Measurements from ENCODE around the gene TTC39C. TPM values are rescaled to one million over a fixed set of nuclear protein-coding genes. Genes with fewer than 3 reads are reported as not detected.

The TTC39C gene
- 28.8 and 31.8 TPM in 2 replicates for total RNA-seq

GRCh38 chr18:24014062-24014985 is at the start of gene TTC39C:
Gene TTC39C, plus strand, starts transcription at chr18:24014754. Its CDS starts 118 bp downstream, at chr18:24014872.
- H3K4me3 Mint-ChIP-seq = peak within 1 kb of the TSS; percentile 92
- H3K27ac Mint-ChIP-seq = peak within 1 kb of the TSS; percentile 86
- intact Hi-C loops (cut with micrococcal nuclease) = loop anchor here (1.0 to 10.0 kb wide), 4 partner anchors 41 to 940 kb away; no protein-coding TSS in a partner anchor
- H3K4me1 Mint-ChIP-seq (ENCODE audit: low read depth) = peaks cover 77% of the 10 kb centered on the region
- no peaks in the 10 kb centered on the region for H3K27me3 Mint-ChIP-seq (ENCODE audit: insufficient read depth)
- peaks cover 7% of the 10 kb centered on the region for H3K36me3 Mint-ChIP-seq (ENCODE audit: low read depth)
- no peaks in the 10 kb centered on the region for H3K9me3 Mint-ChIP-seq
- peak; percentile 79 for DNase-seq (ENCODE audit: low spot score)

GRCh38 chr18:23966909-23967308 is 47.6 kb upstream of the TTC39C start:
- intact Hi-C loops (cut with micrococcal nuclease) = no loop called here
- Mint-ChIP-seq H3K4me1 (ENCODE audit: low read depth) (peaks cover 59% of the 10 kb centered on the region), H3K27me3 (ENCODE audit: insufficient read depth) (peaks cover 2% of the 10 kb centered on the region), H3K4me3 (no peak overlapping the region), H3K27ac (no peak overlapping the region), H3K9me3 (no peaks in the 10 kb centered on the region), H3K36me3 (ENCODE audit: low read depth) (no peaks in the 10 kb centered on the region)
- DNase-seq (ENCODE audit: low spot score) = no peak

- Mint-ChIP-seq H3K4me1 (ENCODE audit: low read depth) (peaks cover 64% of the 10 kb centered on the region), H3K4me3 (no peak overlapping the region), H3K9me3 (no peaks in the 10 kb centered on the region), H3K27me3 (ENCODE audit: insufficient read depth) (peaks cover 2% of the 10 kb centered on the region), H3K27ac (no peak overlapping the region), H3K36me3 (ENCODE audit: low read depth) (no peaks in the 10 kb centered on the region)
- intact Hi-C loops (cut with micrococcal nuclease) = no loop called here
- DNase-seq (ENCODE audit: low spot score) = no peak
These were observed 47.0 kb upstream of the TTC39C start for GRCh38 chr18:23967321-23968089.

GRCh38 chr18:23968638-23969604 is 45.6 kb upstream of the TTC39C start:
- Mint-ChIP-seq H3K27me3 (ENCODE audit: insufficient read depth) (peaks cover 1% of the 10 kb centered on the region), H3K36me3 (ENCODE audit: low read depth) (no peaks in the 10 kb centered on the region), H3K27ac (no peak overlapping the region), H3K9me3 (no peaks in the 10 kb centered on the region), H3K4me3 (no peak overlapping the region), H3K4me1 (ENCODE audit: low read depth) (peaks cover 68% of the 10 kb centered on the region)
- no peak for DNase-seq (ENCODE audit: low spot score)
- intact Hi-C loops (cut with micrococcal nuclease) = no loop called here

GRCh38 chr18:23969664-23970063 is 44.9 kb upstream of the TTC39C start:
- no peaks in the 10 kb centered on the region for H3K36me3 Mint-ChIP-seq (ENCODE audit: low read depth)
- H3K27me3 Mint-ChIP-seq (ENCODE audit: insufficient read depth) = peaks cover under 1% of the 10 kb centered on the region
- no peak overlapping the region for H3K27ac Mint-ChIP-seq
- no peak overlapping the region for H3K4me3 Mint-ChIP-seq
- H3K4me1 Mint-ChIP-seq (ENCODE audit: low read depth) = peaks cover 62% of the 10 kb centered on the region
- DNase-seq (ENCODE audit: low spot score) = no peak
- intact Hi-C loops (cut with micrococcal nuclease) = no loop called here
- H3K9me3 Mint-ChIP-seq = no peaks in the 10 kb centered on the region

GRCh38 chr18:23970161-23971096 is 44.1 kb upstream of the TTC39C start:
- H3K36me3 Mint-ChIP-seq (ENCODE audit: low read depth) = no peaks in the 10 kb centered on the region
- peaks cover 56% of the 10 kb centered on the region for H3K4me1 Mint-ChIP-seq (ENCODE audit: low read depth)
- peak overlapping the region; percentile 15 for H3K27ac Mint-ChIP-seq
- peaks cover 5% of the 10 kb centered on the region for H3K27me3 Mint-ChIP-seq (ENCODE audit: insufficient read depth)
- H3K4me3 Mint-ChIP-seq = no peak overlapping the region
- DNase-seq (ENCODE audit: low spot score) = no peak
- no peaks in the 10 kb centered on the region for H3K9me3 Mint-ChIP-seq
- intact Hi-C loops (cut with micrococcal nuclease) = no loop called here

GRCh38 chr18:23971097-23971440 is 43.5 kb upstream of the TTC39C start:
- intact Hi-C loops (cut with micrococcal nuclease) = no loop called here
- Mint-ChIP-seq H3K36me3 (ENCODE audit: low read depth) (peaks cover under 1% of the 10 kb centered on the region), H3K9me3 (peaks cover 3% of the 10 kb centered on the region), H3K27me3 (ENCODE audit: insufficient read depth) (peaks cover 7% of the 10 kb centered on the region), H3K27ac (peak overlapping the region; percentile 15), H3K4me1 (ENCODE audit: low read depth) (peaks cover 53% of the 10 kb centered on the region), H3K4me3 (no peak overlapping the region)
- DNase-seq (ENCODE audit: low spot score) = no peak

- no peak overlapping the region for H3K4me3 Mint-ChIP-seq
- intact Hi-C loops (cut with micrococcal nuclease) = loop anchor here (1.0 to 2.0 kb wide), 6 partner anchors 15 to 83 kb away; no protein-coding TSS in a partner anchor
- no peak overlapping the region for H3K27ac Mint-ChIP-seq
- H3K9me3 Mint-ChIP-seq = peaks cover 9% of the 10 kb centered on the region
- peaks cover 14% of the 10 kb centered on the region for H3K27me3 Mint-ChIP-seq (ENCODE audit: insufficient read depth)
- DNase-seq (ENCODE audit: low spot score) = no peak
- H3K36me3 Mint-ChIP-seq (ENCODE audit: low read depth) = peaks cover 6% of the 10 kb centered on the region
- peaks cover 51% of the 10 kb centered on the region for H3K4me1 Mint-ChIP-seq (ENCODE audit: low read depth)
These were observed 42.8 kb upstream of the TTC39C start for GRCh38 chr18:23971666-23972230.

- Mint-ChIP-seq H3K27ac (no peak overlapping the region), H3K36me3 (ENCODE audit: low read depth) (peaks cover 9% of the 10 kb centered on the region), H3K4me1 (ENCODE audit: low read depth) (peaks cover 47% of the 10 kb centered on the region), H3K4me3 (no peak overlapping the region), H3K27me3 (ENCODE audit: insufficient read depth) (peaks cover 14% of the 10 kb centered on the region), H3K9me3 (peaks cover 16% of the 10 kb centered on the region)
- intact Hi-C loops (cut with micrococcal nuclease) = loop anchor here (1.0 to 2.0 kb wide), 6 partner anchors 14 to 82 kb away; no protein-coding TSS in a partner anchor
- DNase-seq (ENCODE audit: low spot score) = no peak
These were observed 42.1 kb upstream of the TTC39C start for GRCh38 chr18:23972453-23972852.

GRCh38 chr18:23977103-23977502 is 37.5 kb upstream of the TTC39C start:
- Mint-ChIP-seq H3K4me1 (ENCODE audit: low read depth) (peaks cover 19% of the 10 kb centered on the region), H3K36me3 (ENCODE audit: low read depth) (peaks cover 13% of the 10 kb centered on the region), H3K27me3 (ENCODE audit: insufficient read depth) (peaks cover 14% of the 10 kb centered on the region), H3K27ac (no peak overlapping the region), H3K4me3 (no peak overlapping the region), H3K9me3 (peaks cover 22% of the 10 kb centered on the region)
- no peak for DNase-seq (ENCODE audit: low spot score)
- intact Hi-C loops (cut with micrococcal nuclease) = no loop called here

- H3K27me3 Mint-ChIP-seq (ENCODE audit: insufficient read depth) = peaks cover 14% of the 10 kb centered on the region
- H3K4me3 Mint-ChIP-seq = no peak overlapping the region
- H3K36me3 Mint-ChIP-seq (ENCODE audit: low read depth) = peaks cover 13% of the 10 kb centered on the region
- DNase-seq (ENCODE audit: low spot score) = no peak
- H3K9me3 Mint-ChIP-seq = peaks cover 22% of the 10 kb centered on the region
- intact Hi-C loops (cut with micrococcal nuclease) = no loop called here
- peaks cover 12% of the 10 kb centered on the region for H3K4me1 Mint-ChIP-seq (ENCODE audit: low read depth)
- no peak overlapping the region for H3K27ac Mint-ChIP-seq
These were observed 36.7 kb upstream of the TTC39C start for GRCh38 chr18:23977719-23978483.

Data from activated T-helper 1 cell treated with anti-CD3 and anti-CD28 coated beads, Interleukin-12 subunit alpha, Interleukin-12 subunit beta, Interleukin-2, Interleukin-4 antibody, amounts not matched to agents 30 ng/mL and 10 ng/mL and 1 ng/mL, durations not matched to agents 14 hours and 24 hours and 36 hours (primary cell).